SK-N-SH (cell line): ENCODE measurements around the gene PTGR2. TPM values are rescaled to one million over a fixed set of nuclear protein-coding genes. Genes with fewer than 3 reads are reported as not detected.

Experiments
- CTCF ChIA-PET: fragments of 300-600, 350-600 bp; formaldehyde crosslinking; extraction: SDS; loops from one replicate; lab custom pipeline; 2021; lab: Yijun Ruan, JAX
- POLR2A ChIA-PET: fragments of 350-600 bp; sonication (Branson Sonifier 250); formaldehyde crosslinking; extraction: SDS; loops from one replicate; lab custom pipeline; 2020; ENCODE audit warnings: antibody characterized with exemption, inconsistent platforms; lab: Yijun Ruan, JAX
- DNase-seq: peaks from one replicate; pipeline ENCODE4 v3.0.0; 2012
- H2AFZ ChIP-seq: fragments of 200-600 bp; sonication (generic); 2 replicates; pipeline ENCODE4 v1.8.1; 2016; ENCODE audit warnings: antibody characterized with exemption, mild to moderate bottlenecking, low read depth
- H3F3A ChIP-seq: fragments of 200-600 bp; sonication (generic); replicated peaks from 2 replicates; pipeline ENCODE3; 2016; ENCODE audit warnings: antibody characterized with exemption, mild to moderate bottlenecking; ENCODE audit not compliant: insufficient read depth
- H3K27ac ChIP-seq, 2 experiments: fragments of 200-500 bp in 1 of 2; fragments of 200-600 bp in 1 of 2; sonication (Bioruptor generic) in 1 of 2; sonication (generic), shearing (Covaris generic) in 1 of 2; 2 replicates each; pipeline versions ENCODE4 v1.5.1 to v1.6.1; 2014 to 2016; ENCODE audit warnings: low read depth in 2 of 2, inconsistent platforms in 1 of 2, low read length in 1 of 2, mild to moderate bottlenecking in 1 of 2, mixed read lengths in 1 of 2
- H3K27me3 ChIP-seq: fragments of 200-600 bp; sonication (generic), shearing (Covaris generic); 2 replicates; pipeline ENCODE4 v1.6.1; 2016; ENCODE audit warnings: mixed run types; ENCODE audit not compliant: insufficient read depth
- H3K36me3 ChIP-seq, 2 experiments: fragments of 200-500 bp in 1 of 2; fragments of 200-600 bp in 1 of 2; sonication (Bioruptor generic) in 1 of 2; sonication (generic) in 1 of 2; replicated peaks in 1 of 2; 2 replicates each; pipeline versions ENCODE3 to v1.5.1; 2014 to 2016; ENCODE audit warnings: low read length in 1 of 2, mild to moderate bottlenecking in 1 of 2; ENCODE audit not compliant: insufficient read depth in 2 of 2, control insufficient read depth in 1 of 2
- H3K4me1 ChIP-seq, 2 experiments: fragments of 200-500 bp in 1 of 2; fragments of 200-600 bp in 1 of 2; sonication (Bioruptor generic) in 1 of 2; sonication (generic), shearing (Covaris generic) in 1 of 2; 2 replicates each; pipeline versions ENCODE4 v1.5.1 to v1.6.1; 2014 to 2016; ENCODE audit warnings: low read depth in 1 of 2, low read length in 1 of 2, mixed run types in 1 of 2; ENCODE audit not compliant: insufficient read depth in 2 of 2, control insufficient read depth in 1 of 2
- H3K4me2 ChIP-seq: fragments of 200-600 bp; sonication (generic), shearing (Covaris generic); 2 replicates; pipeline ENCODE4 v1.6.1; 2017; ENCODE audit warnings: mixed run types
- H3K4me3 ChIP-seq, 2 experiments: fragments of 200-500 bp in 1 of 2; fragments of 200-600 bp in 1 of 2; sonication (Bioruptor generic) in 1 of 2; sonication (generic), shearing (Covaris generic) in 1 of 2; 2 replicates each; pipeline versions ENCODE4 v1.5.1 to v1.8.1; 2014 to 2016; ENCODE audit warnings: low read depth in 2 of 2, inconsistent platforms in 1 of 2, low read length in 1 of 2, mild to moderate bottlenecking in 1 of 2, mixed read lengths in 1 of 2, moderate library complexity in 1 of 2
- H3K79me2 ChIP-seq: fragments of 200-600 bp; sonication (generic); 2 replicates; pipeline ENCODE4 v1.8.1; 2017; ENCODE audit warnings: mild to moderate bottlenecking; ENCODE audit not compliant: insufficient read depth
- H3K9ac ChIP-seq: fragments of 200-600 bp; sonication (generic); 2 replicates; pipeline ENCODE4 v1.6.1; 2017; ENCODE audit warnings: mixed run types
- H3K9me2 ChIP-seq: fragments of 200-600 bp; sonication (generic); 2 replicates; pipeline ENCODE4 v1.6.1; 2017; ENCODE audit warnings: mixed run types
- H3K9me3 ChIP-seq: fragments of 200-600 bp; sonication (generic); 2 replicates; pipeline ENCODE4 v1.6.1; 2017; ENCODE audit warnings: mixed run types, mild to moderate bottlenecking, moderate library complexity
- H4K20me1 ChIP-seq: fragments of 200-600 bp; sonication (generic); 2 replicates; pipeline ENCODE4 v1.6.1; 2017; ENCODE audit warnings: mild to moderate bottlenecking, mixed run types; ENCODE audit not compliant: insufficient read depth
- CTCF ChIP-seq: fragments of 200-600 bp; sonication (generic); IDR thresholded peaks from 2 replicates; pipeline ENCODE4 v1.6.1; 2017; ENCODE audit warnings: antibody characterized with exemption, mild to moderate bottlenecking, moderate library complexity
- EP300 ChIP-seq, 2 experiments: IDR thresholded peaks; 2 replicates each; pipeline versions ENCODE4 v1.4.0 to v1.6.1; 2012; ENCODE audit warnings: borderline replicate concordance in 1 of 2, low read depth in 1 of 2, low read length in 1 of 2
- FOXJ3 ChIP-seq: sonication (generic); formaldehyde crosslinking; IDR thresholded peaks from 2 replicates; pipeline ENCODE4 v1.5.1; 2020; ENCODE audit warnings: mild to moderate bottlenecking, missing genetic modification reagents
- GABPA ChIP-seq: IDR thresholded peaks from 2 replicates; pipeline ENCODE4 v1.4.0; 2012; ENCODE audit warnings: low read depth, mild to moderate bottlenecking
- MAX ChIP-seq: IDR thresholded peaks from 2 replicates; pipeline ENCODE4 v1.4.0; 2012; ENCODE audit warnings: low read depth
- POLR2AphosphoS5 ChIP-seq: IDR thresholded peaks from 2 replicates; pipeline ENCODE4 v1.6.1; 2012; ENCODE audit warnings: low read depth, low read length
- RAD21 ChIP-seq: IDR thresholded peaks from 2 replicates; pipeline ENCODE4 v1.6.1; 2012; ENCODE audit warnings: mild to moderate bottlenecking, low read length
- SMC3 ChIP-seq: IDR thresholded peaks from 2 replicates; pipeline ENCODE4 v1.6.1; 2012; ENCODE audit warnings: low read depth, low read length, improper control_type of control experiment
- TEAD4 ChIP-seq: IDR thresholded peaks from 2 replicates; pipeline ENCODE4 v1.4.0; 2012; ENCODE audit warnings: mild to moderate bottlenecking, borderline replicate concordance; ENCODE audit not compliant: insufficient read depth
- USF2 ChIP-seq: fragments of 150-350 bp; IDR thresholded peaks from 2 replicates; pipeline ENCODE4 v1.6.1; 2017; ENCODE audit warnings: antibody characterized with exemption, low read length, low read depth, borderline replicate concordance
- ZBTB33 ChIP-seq: IDR thresholded peaks from 2 replicates; pipeline ENCODE4 v1.4.0; 2012; ENCODE audit warnings: low read depth, borderline replicate concordance
- WGBS: methylation state at CpG from one replicate; pipeline ENCODE4 v1.1.6; 2017; ENCODE audit warnings: low lambda C conversion rate; 5-methylcytosine and 5-hydroxymethylcytosine counted together
- polyA plus RNA-seq, 3 experiments: library from polyadenylated mRNA; depleted of rRNA; stranded (reverse); fragments of >200 nt; gene quantifications; 2 replicates each; pipeline ENCODE4 v1.2.3, GENCODE V29; 2012

PTGR2 gene
- polyA plus RNA-seq, 1 of the 3 experiments (the other 2 are of a cell fraction): 7.1 TPM

- peaks cover 62 to 69% of the 10 kb centered on the region in 2 experiments for H3K36me3 ChIP-seq
- peaks cover 64% of the 10 kb centered on the region for H3K79me2 ChIP-seq
- CTCF ChIA-PET: no interaction called here
These were observed 44.3 kb downstream of the PTGR2 start for GRCh38 chr14:73895939-73896338.

More at GRCh38 chr14:73895939-73896338, 44.3 kb downstream of the PTGR2 start:
- peaks cover 7% of the 10 kb centered on the region for H3F3A ChIP-seq
- no peak overlapping the region for H2AFZ ChIP-seq
- no peaks in the 10 kb centered on the region for H3K27me3 ChIP-seq
- no peaks in the 10 kb centered on the region for H3K9me2 ChIP-seq
- DNase-seq: no peak
- H3K27ac ChIP-seq: no peak overlapping the region
- POLR2A ChIA-PET: interaction anchor here (1.1 kb wide), 1 partner anchor 10 kb away, joined by 3 read pairs; the partner anchor contains the start of gene ZNF410
- WGBS: 57% methylated on average over 1 of the region's 1 CpG
- H3K4me3 ChIP-seq: no peak overlapping the region
- no peaks in the 10 kb centered on the region for H3K9me3 ChIP-seq
- no peak for TF ChIP-seq RAD21
- no peak for TF ChIP-seq CTCF
- TF ChIP-seq TEAD4: no peak
- no peak for TF ChIP-seq ZBTB33
- no peak for TF ChIP-seq GABPA
- no peak for TF ChIP-seq POLR2AphosphoS5
- no peak for TF ChIP-seq EP300 (IDR thresholded peaks at IDR 0.05; ENCODE audit: borderline replicate concordance in 1 of 2, low read depth in 1 of 2, low read length in 1 of 2)
- TF ChIP-seq SMC3: no peak
- no peak for TF ChIP-seq FOXJ3 (CRISPR knock-in tag)
- TF ChIP-seq USF2: no peak
- no peak for TF ChIP-seq MAX
- TF ChIP-seq, all 33 proteins: peak for 0
- no peaks in the 10 kb centered on the region for H3K4me1 ChIP-seq
- no peak overlapping the region for H3K4me2 ChIP-seq
- H4K20me1 ChIP-seq: peaks cover 22% of the 10 kb centered on the region
- H3K9ac ChIP-seq: no peak overlapping the region
